ENCODE results near the gene ZNF746.

GRCh38 chr7:149432121-149432691 is 65.4 kb downstream of the ZNF746 start:
- TF ChIP-seq CTCF (IDR thresholded peaks at IDR 0.05) (no peak), POLR2A (IDR thresholded peaks at IDR 0.05) (no peak)
